GM19351 (cell line): ENCODE data around the gene ZKSCAN8.

Source experiments
- ATAC-seq: cut with Tn5 transposase; IDR thresholded peaks from one replicate; pipeline ENCODE4 v1.9.1; 2021; ENCODE audit warnings: mild to moderate bottlenecking, moderate library complexity; ENCODE audit not compliant: unreplicated experiment

The ZKSCAN8 gene

GRCh38 chr6:28205879-28206278, 64.2 kb downstream of the ZKSCAN8 start:
- no peak for ATAC-seq

DNA sequence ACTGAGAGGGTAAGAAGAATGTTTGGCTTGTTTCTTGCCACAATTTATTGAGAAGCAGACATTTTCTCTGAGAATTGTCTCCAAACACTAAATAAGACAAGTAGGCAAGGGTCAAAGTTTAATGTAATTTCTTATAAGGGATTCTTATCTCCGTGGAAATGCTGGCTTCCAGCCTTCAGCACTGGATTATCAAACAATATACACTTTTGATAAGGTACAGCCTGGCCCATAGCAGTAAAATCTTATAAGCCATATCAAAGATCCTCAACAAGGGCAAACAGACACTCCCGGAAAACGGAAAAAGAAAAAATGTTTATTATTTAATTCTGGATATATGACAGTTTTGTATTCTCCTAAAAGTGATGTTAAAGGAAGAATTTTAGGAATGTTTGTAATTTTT, 64.8 kb downstream of the ZKSCAN8 start:
- no peak for ATAC-seq

GRCh38 chr6:28206928-28207509, 65.3 kb downstream of the ZKSCAN8 start:
- ATAC-seq = no peak

DNA sequence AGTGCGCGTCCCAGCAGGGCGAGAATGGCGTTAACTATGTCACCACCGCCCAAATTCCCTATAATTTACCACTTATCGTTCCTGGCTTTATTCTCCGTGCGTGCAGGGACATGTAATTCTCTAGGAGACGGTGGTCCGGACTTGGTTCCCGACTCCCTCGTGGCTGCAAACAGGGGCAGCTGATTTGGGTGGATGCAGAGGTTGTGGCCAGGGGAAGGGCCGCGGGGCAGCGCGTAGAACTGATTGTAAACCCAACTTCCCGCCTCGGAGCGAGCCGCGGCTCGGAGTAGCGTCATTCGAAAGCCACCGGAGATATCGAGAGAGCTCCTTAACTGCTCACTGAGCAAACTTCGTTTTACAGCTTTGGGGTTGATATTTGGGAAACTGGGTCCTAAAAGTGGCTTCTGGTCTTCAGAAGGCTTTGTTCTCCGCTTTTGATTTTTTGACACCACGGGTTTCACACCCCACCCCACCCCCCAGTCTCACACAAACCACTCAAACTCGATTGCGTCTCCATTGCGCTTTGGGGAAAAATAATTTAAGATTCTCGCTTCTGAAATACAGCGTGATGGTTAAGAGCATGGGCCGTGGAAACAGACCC, 65.9 kb downstream of the ZKSCAN8 start:
- ATAC-seq = no peak

- no peak for ATAC-seq
Observed at GRCh38 chr6:28208111-28208659, 66.5 kb downstream of the ZKSCAN8 start.
